ENCODE results near the gene C21orf91. TPM values are rescaled to one million over a fixed set of nuclear protein-coding genes. Genes with fewer than 3 reads are reported as not detected.

Gene C21orf91
- 21.1 and 23.7 TPM in 2 replicates for total RNA-seq (2014; rRNA removed; shearing (Covaris generic))

GRCh38 chr21:17819114-17819876 lies at the start of gene C21orf91:
Gene C21orf91, minus strand, starts transcription at chr21:17819356. Its CDS starts 1,038 bp downstream, at chr21:17818318.
- H3K9me3 ChIP-seq (replicated peaks): no peaks in the 10 kb centered on the region
- 0 out of 2 replicates have a peak, but pooled peaks cover 4% of the 10 kb centered on the region for H3K4me1 ChIP-seq
- peaks cover 13% of the 10 kb centered on the region for H3K36me3 ChIP-seq
- peak within 1 kb of the TSS; percentile 91 for H3K4me3 ChIP-seq
- DNase-seq: peak; percentile 91 to 94
- H3K27me3 ChIP-seq: no peaks in the 10 kb centered on the region
- peak within 1 kb of the TSS; percentile 89 for H3K27ac ChIP-seq

GRCh38 chr21:17866590-17866989 lies 47.4 kb upstream of the C21orf91 start:
- Histone ChIP-seq H3K36me3 (no peaks in the 10 kb centered on the region), H3K9me3 (replicated peaks) (no peaks in the 10 kb centered on the region), H3K4me1 (peaks cover 5% of the 10 kb centered on the region; the same call in 1 of the 2 replicates), H3K4me3 (no peak overlapping the region), H3K27me3 (no peaks in the 10 kb centered on the region), H3K27ac (no peak overlapping the region)
- DNase-seq: no peak

GRCh38 chr21:17859661-17860060 lies 40.5 kb upstream of the C21orf91 start:
- peaks cover 7% of the 10 kb centered on the region; the same call in 1 of the 2 replicates for H3K4me1 ChIP-seq
- no peak for DNase-seq
- no peak overlapping the region for H3K27ac ChIP-seq
- no peaks in the 10 kb centered on the region for H3K36me3 ChIP-seq
- no peaks in the 10 kb centered on the region for H3K9me3 ChIP-seq (replicated peaks)
- H3K4me3 ChIP-seq: no peak overlapping the region
- H3K27me3 ChIP-seq: no peaks in the 10 kb centered on the region

DNA sequence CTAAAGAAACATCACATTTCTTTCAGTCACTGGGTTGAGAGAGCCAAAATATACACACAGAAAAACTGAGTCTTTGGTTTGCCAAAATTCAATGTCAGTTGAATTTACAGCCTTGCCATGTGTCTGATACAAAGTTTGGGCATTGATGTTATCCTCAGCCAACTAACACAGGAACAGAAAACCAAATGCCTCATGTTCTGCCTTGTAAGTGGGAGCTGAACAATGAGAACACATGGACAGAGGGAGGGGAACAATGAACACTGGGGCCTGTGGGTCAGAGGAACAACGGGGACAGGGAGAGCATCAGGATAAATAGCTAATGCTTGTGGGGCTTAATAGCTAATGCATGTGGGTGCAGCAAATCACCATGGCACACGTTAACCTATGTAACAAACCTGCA lies 39.6 kb upstream of the C21orf91 start:
- Histone ChIP-seq H3K9me3 (replicated peaks) (no peaks in the 10 kb centered on the region), H3K4me1 (peaks cover 7% of the 10 kb centered on the region; the same call in 1 of the 2 replicates), H3K27ac (no peak overlapping the region), H3K4me3 (no peak overlapping the region), H3K27me3 (no peaks in the 10 kb centered on the region), H3K36me3 (no peaks in the 10 kb centered on the region)
- DNase-seq: no peak

- H3K4me1 ChIP-seq: no peaks in the 10 kb centered on the region
- no peaks in the 10 kb centered on the region for H3K9me3 ChIP-seq (replicated peaks)
- no peak overlapping the region for H3K27ac ChIP-seq
- H3K4me3 ChIP-seq: no peak overlapping the region
- H3K27me3 ChIP-seq: no peaks in the 10 kb centered on the region
- no peaks in the 10 kb centered on the region for H3K36me3 ChIP-seq
- no peak for DNase-seq
Observed at GRCh38 chr21:17854745-17855144, 35.6 kb upstream of the C21orf91 start.

GRCh38 chr21:17853393-17854275 lies 34.5 kb upstream of the C21orf91 start:
- Histone ChIP-seq H3K4me3 (no peak overlapping the region), H3K27ac (no peak overlapping the region), H3K9me3 (replicated peaks) (no peaks in the 10 kb centered on the region), H3K36me3 (no peaks in the 10 kb centered on the region), H3K27me3 (no peaks in the 10 kb centered on the region), H3K4me1 (peaks cover 4% of the 10 kb centered on the region)
- DNase-seq: no peak

- Histone ChIP-seq H3K36me3 (no peaks in the 10 kb centered on the region), H3K27ac (no peak overlapping the region)
Observed at GRCh38 chr21:17848228-17848627, 29.1 kb upstream of the C21orf91 start.

DNA sequence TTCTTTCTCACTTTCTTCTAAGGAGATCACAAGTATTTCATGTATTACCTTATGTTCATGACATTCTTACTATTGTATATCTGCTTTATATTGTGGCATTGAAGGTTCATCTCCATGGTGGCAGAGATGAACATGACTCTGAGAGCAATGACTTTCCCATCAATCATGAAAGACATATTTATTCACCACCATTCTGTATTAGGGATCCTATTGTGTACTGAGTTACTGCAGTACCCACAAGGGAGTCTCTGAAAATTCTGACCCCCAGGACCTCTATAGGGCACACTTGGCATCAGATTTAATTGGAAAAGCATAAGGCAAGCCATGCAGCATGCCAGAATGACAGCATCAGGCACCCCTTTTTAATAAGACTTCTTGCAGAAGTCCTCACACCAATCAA lies 21.9 kb upstream of the C21orf91 start:
- H3K9me3 ChIP-seq (replicated peaks): no peaks in the 10 kb centered on the region
- H3K4me3 ChIP-seq: no peak overlapping the region
- H3K36me3 ChIP-seq: no peaks in the 10 kb centered on the region
- no peaks in the 10 kb centered on the region for H3K4me1 ChIP-seq
- DNase-seq: no peak
- no peaks in the 10 kb centered on the region for H3K27me3 ChIP-seq
- no peak overlapping the region for H3K27ac ChIP-seq

More at GRCh38 chr21:17848228-17848627, 29.1 kb upstream of the C21orf91 start:
- Histone ChIP-seq H3K4me3 (no peak overlapping the region), H3K9me3 (replicated peaks) (no peaks in the 10 kb centered on the region), H3K27me3 (no peaks in the 10 kb centered on the region), H3K4me1 (peaks cover 9% of the 10 kb centered on the region)
- peak; percentile 26 to 34 for DNase-seq

GRCh38 chr21:17834639-17835354 lies 15.6 kb upstream of the C21orf91 start:
- Histone ChIP-seq H3K4me1 (no peaks in the 10 kb centered on the region; the same call in 1 of the 2 replicates), H3K9me3 (replicated peaks) (no peaks in the 10 kb centered on the region), H3K27ac (no peak overlapping the region), H3K27me3 (no peaks in the 10 kb centered on the region), H3K4me3 (no peak overlapping the region), H3K36me3 (no peaks in the 10 kb centered on the region)
- DNase-seq: no peak

GRCh38 chr21:17829472-17829871 lies 10.3 kb upstream of the C21orf91 start:
- Histone ChIP-seq H3K9me3 (replicated peaks) (no peaks in the 10 kb centered on the region), H3K36me3 (no peaks in the 10 kb centered on the region), H3K27ac (no peak overlapping the region), H3K4me1 (peaks cover 21% of the 10 kb centered on the region), H3K4me3 (no peak overlapping the region), H3K27me3 (no peaks in the 10 kb centered on the region)
- DNase-seq: no peak

- peak; percentile 49 to 71 for DNase-seq
- peaks cover 21% of the 10 kb centered on the region for H3K4me1 ChIP-seq
- H3K4me3 ChIP-seq: no peak overlapping the region
- no peaks in the 10 kb centered on the region for H3K27me3 ChIP-seq
- no peaks in the 10 kb centered on the region for H3K9me3 ChIP-seq (replicated peaks)
- peak overlapping the region; percentile 54 for H3K27ac ChIP-seq
- no peaks in the 10 kb centered on the region for H3K36me3 ChIP-seq
Observed at GRCh38 chr21:17828223-17828622, 9.1 kb upstream of the C21orf91 start.

GRCh38 chr21:17823846-17824245 lies 4.7 kb upstream of the C21orf91 start:
- no peak overlapping the region for H3K4me3 ChIP-seq
- peaks cover 12% of the 10 kb centered on the region for H3K4me1 ChIP-seq
- H3K27me3 ChIP-seq: no peaks in the 10 kb centered on the region
- no peaks in the 10 kb centered on the region for H3K9me3 ChIP-seq (replicated peaks)
- DNase-seq: no peak
- H3K27ac ChIP-seq: no peak overlapping the region
- no peaks in the 10 kb centered on the region for H3K36me3 ChIP-seq

DNA sequence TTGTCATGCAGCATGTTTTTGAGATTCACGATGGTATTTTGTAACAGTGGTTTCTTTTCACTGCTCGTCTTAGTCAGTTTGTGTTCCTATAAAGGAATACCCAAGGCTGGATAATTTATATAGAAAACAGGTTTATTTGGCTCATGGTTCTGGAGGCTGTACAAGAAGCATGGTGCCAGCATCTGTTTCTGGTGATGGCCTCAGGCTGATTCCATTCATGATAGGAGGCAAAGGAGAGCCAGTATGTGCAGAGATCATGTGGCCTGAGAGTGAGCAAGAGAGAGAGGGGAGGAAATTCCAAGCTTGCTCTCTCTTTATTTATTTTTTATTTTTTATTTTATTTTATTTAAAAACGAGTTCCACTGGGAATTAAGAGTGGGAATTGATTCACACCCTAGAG lies 2.0 kb upstream of the C21orf91 start:
- Histone ChIP-seq H3K4me3 (no peak overlapping the region), H3K4me1 (0 out of 2 replicates have a peak, but pooled peaks cover 4% of the 10 kb centered on the region), H3K36me3 (peaks cover 3% of the 10 kb centered on the region), H3K27ac (no peak overlapping the region), H3K9me3 (replicated peaks) (no peaks in the 10 kb centered on the region), H3K27me3 (no peaks in the 10 kb centered on the region)
- DNase-seq: no peak

DNA sequence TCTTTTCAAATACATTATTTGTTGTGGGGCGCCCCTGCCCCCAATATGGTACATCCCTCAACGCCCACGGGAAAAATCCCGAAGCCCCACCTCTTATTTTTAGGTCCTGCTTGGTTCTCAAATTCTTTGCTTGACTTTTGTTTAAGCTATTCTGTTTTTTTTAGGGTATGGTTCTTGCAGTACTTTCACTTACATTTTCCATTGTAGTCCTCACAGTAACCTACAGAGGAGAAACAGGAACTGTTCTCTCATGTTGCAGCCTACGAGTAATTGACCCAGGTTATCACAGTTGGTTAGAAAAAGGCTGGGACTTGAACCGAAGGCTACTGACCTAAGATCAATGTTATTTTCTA lies 697 bp upstream of the C21orf91 start:
- DNase-seq: no peak
- peak overlapping the region; percentile 89 for H3K27ac ChIP-seq
- 0 out of 2 replicates have a peak, but pooled peaks cover 4% of the 10 kb centered on the region for H3K4me1 ChIP-seq
- H3K27me3 ChIP-seq: no peaks in the 10 kb centered on the region
- H3K36me3 ChIP-seq: peaks cover 13% of the 10 kb centered on the region
- H3K4me3 ChIP-seq: peak overlapping the region; percentile 91
- H3K9me3 ChIP-seq (replicated peaks): no peaks in the 10 kb centered on the region

All from SJCRH30 (cell line).